ENCODE data around the gene TUBB8.
"Not testable (repeated sequence)": the region's sequence is repeated elsewhere in the genome, so short reads cannot be mapped to it uniquely, and the experiment has no call there.

GRCh38 chr10:49926-50325, 830 bp upstream of the TUBB8 start:
- not testable (repeated sequence) for TF ChIP-seq CTCF, POLR2A (IDR thresholded peaks at IDR 0.05)
